GM10248 (cell line): ENCODE data around the gene KDM6A.

ENCODE experiments used
- CTCF ChIA-PET: fragments of 300-600 bp; sonication (Branson Sonifier 250); formaldehyde crosslinking; extraction: SDS; loops from one replicate; lab custom pipeline; 2021; ENCODE audit warnings: antibody characterized with exemption; lab: Yijun Ruan, JAX
- POLR2A ChIA-PET: fragments of 350-650 bp; sonication (Branson Sonifier 250); formaldehyde crosslinking; extraction: SDS; loops from one replicate; lab custom pipeline; 2020; ENCODE audit warnings: antibody characterized with exemption; lab: Yijun Ruan, JAX
- DNase-seq: peaks from one replicate; pipeline ENCODE4 v3.0.0; 2012; ENCODE audit errors: extremely low spot score
- TF ChIP-seq, protein P1 (sequence below): IDR thresholded peaks from 2 replicates; pipeline ENCODE4 v1.5.1; 2012; ENCODE audit warnings: mild to moderate bottlenecking, low read depth; ENCODE audit errors: extremely low read depth, missing control alignments, control extremely low read depth

The KDM6A gene

DNA sequence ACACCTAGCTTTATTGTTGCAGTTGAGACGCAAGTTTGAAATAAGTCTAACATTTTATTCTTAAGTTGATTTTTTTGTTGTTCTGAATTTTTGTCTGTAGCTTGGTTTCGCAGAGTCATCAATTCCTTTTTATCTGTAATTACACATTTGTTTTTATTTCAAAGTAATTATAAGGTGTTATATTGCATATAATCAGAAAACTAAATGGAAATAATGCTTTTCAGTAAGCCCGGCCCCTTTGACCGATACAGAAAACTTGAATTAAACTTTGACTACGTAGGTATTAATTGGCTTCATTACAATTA is 2.1 kb downstream of the KDM6A start:
- TF ChIP-seq, protein P1, sequence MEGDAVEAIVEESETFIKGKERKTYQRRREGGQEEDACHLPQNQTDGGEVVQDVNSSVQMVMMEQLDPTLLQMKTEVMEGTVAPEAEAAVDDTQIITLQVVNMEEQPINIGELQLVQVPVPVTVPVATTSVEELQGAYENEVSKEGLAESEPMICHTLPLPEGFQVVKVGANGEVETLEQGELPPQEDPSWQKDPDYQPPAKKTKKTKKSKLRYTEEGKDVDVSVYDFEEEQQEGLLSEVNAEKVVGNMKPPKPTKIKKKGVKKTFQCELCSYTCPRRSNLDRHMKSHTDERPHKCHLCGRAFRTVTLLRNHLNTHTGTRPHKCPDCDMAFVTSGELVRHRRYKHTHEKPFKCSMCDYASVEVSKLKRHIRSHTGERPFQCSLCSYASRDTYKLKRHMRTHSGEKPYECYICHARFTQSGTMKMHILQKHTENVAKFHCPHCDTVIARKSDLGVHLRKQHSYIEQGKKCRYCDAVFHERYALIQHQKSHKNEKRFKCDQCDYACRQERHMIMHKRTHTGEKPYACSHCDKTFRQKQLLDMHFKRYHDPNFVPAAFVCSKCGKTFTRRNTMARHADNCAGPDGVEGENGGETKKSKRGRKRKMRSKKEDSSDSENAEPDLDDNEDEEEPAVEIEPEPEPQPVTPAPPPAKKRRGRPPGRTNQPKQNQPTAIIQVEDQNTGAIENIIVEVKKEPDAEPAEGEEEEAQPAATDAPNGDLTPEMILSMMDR: no peak
- ChIA-PET POLR2A (interaction anchor here (0.6 to 0.8 kb wide), 2 partner anchors 12 to 24 kb away, joined by 3 read pairs; no protein-coding TSS in a partner anchor), CTCF (interaction anchor here (1.5 kb wide), 1 partner anchor 13 kb away, joined by 3 read pairs; no protein-coding TSS in a partner anchor)
- DNase-seq: no peak

DNA sequence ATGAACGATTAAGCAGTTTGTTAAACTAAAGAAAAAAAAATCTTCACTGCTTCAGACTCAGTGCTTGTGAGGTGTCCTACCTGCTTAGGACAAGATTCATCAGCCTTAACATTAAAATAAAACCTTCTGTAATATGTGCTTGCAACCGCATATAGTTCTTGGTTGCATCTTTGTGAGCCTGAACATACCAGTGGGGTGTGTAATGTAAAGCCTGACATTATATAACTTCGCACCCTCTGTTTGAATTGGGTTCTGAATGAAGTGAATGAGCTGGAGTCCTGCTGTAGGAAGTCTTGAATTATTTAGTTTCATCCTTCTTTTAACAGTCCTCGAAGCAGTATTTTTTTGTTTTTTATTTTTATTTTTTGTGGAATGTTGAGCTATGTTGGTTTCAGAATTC is 3.1 kb downstream of the KDM6A start:
- ChIA-PET CTCF (interaction anchor here (1.8 kb wide), 1 partner anchor 28 kb away, joined by 4 read pairs; no protein-coding TSS in a partner anchor), POLR2A (no interaction called here)
- TF ChIP-seq, protein P1: no peak
- DNase-seq: no peak

DNA sequence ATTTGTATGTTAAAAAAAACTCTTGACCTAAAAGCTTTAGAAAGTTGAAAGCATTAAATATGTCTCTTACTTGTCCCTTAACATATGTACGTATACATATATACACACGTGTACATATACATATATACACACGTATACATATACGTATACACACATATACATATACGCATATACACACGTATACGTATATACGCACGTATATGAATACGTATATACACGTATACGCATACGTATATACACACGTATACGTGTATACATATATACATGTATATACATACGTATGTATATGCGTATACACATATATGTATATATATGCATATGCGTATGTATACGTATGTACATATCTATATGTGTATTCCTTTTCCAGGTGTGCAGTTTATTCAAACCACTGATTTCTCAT is 3.8 kb downstream of the KDM6A start:
- ChIA-PET CTCF (interaction anchor here (1.8 kb wide), 1 partner anchor 28 kb away, joined by 4 read pairs; no protein-coding TSS in a partner anchor), POLR2A (no interaction called here)
- TF ChIP-seq, protein P1: no peak
- no peak for DNase-seq

DNA sequence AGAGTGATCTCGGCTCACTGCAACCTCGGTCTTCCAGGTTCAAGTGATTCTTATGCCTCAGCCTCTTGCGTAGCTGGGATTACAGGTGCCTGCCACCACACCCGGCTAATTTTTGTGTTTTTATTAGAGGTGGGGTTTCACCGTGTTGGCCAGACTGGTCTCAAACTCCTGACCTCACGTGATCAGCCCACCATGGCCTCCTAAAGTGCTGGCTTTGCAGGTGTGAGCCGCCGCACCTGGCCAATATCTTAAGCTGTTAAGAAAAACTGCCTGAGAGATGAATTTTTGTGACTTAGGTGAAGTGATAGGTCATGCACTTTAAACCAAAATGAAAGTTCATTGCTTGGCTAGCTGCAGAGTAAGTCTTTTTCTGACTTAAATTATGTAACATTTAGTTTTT is 5.8 kb downstream of the KDM6A start:
- TF ChIP-seq, protein P1: no peak
- ChIA-PET POLR2A (no interaction called here), CTCF (interaction anchor here (1.0 kb wide), 1 partner anchor 21 kb away, joined by 4 read pairs; no protein-coding TSS in a partner anchor)
- DNase-seq: no peak

DNA sequence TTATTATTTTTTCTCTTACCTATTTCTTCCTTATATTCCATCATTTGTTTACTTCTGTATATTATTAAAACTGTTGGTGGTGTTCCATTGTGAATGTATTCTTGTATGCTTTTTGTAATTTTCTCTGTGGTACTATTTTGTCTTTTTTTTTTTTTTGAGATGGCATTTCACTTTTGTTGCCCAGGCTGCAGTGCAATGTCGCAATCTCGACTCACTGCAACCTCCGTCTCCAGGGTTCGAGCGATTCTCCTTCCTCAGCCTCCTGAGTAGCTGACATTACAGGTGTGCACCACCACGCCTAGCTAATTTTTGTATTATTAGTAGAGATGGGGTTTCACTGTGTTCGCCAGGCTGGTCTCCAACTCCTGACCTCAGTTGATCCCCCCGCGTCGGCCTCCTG is 8.6 kb downstream of the KDM6A start:
- ChIA-PET POLR2A (no interaction called here), CTCF (interaction anchor here (1.2 to 1.4 kb wide), 2 partner anchors 17 to 189 kb away, joined by 3 read pairs; no protein-coding TSS in a partner anchor)
- no peak for DNase-seq
- TF ChIP-seq, protein P1: no peak

DNA sequence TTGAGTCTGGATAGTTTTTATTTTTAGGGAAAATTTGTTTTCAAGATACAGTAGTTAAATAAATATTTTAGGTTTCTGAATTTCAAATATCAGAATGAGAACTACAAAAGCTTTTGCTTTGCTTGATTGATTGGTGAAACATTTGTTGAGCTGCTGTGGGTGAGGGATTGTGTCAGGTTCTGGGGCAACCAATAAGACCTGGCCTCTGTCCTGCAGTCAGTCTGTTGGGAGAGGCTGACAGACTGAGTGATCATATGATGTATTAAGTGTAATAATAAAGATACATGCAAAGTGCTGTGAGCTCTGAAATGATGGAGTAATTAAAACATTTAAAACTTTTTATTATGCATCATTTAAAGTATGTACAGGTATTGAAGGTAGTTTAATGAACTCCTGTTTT is 9.6 kb downstream of the KDM6A start:
- ChIA-PET CTCF (interaction anchor here (1.2 kb wide), 1 partner anchor 17 kb away, joined by 3 read pairs; no protein-coding TSS in a partner anchor), POLR2A (no interaction called here)
- DNase-seq: no peak
- TF ChIP-seq, protein P1: no peak
